ENCODE data around the gene ABCA3.

Gene ABCA3

DNA sequence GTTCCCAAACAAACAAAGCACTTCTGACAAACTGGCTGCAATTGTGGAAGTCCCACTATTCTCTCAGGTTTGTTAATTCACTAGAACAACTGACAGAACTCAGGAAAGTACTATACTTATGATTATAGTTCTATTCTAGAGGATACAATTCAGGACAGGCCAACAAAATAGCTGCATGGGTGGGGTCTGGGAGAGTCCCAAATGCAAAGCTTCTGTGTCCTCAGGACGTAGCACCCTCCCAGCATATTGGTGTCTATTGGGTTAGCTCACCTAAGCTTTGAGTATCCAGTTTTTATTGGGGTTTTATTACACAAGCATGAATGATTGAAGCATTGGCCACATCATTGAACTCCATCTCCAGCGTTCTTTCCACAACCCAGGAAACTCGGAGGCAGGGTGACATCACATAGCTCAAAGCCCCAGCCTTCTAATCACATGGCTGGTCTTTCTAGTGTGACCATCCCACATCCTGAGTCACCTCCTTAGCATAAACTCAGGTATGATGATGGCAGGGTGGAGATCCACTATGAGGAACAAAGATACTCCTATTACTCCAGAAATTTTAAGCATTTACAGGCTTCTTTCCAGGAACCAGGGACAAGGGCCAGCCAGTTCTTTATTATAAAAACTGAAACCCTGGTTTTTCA lies 44.8 kb upstream of the ABCA3 start:
- no peak for DNase-seq (ENCODE audit: extremely low read depth, insufficient read length)
- H3K36me3 ChIP-seq (ENCODE audit: control insufficient read depth, insufficient read depth, low read length): no peaks in the 10 kb centered on the region
- no peak overlapping the region for H3K4me3 ChIP-seq (replicated peaks; ENCODE audit: low read depth, low read length)
- no peak for TF ChIP-seq CTCF (IDR thresholded peaks at IDR 0.05; ENCODE audit: insufficient read depth, low read length, poor library complexity, severe bottlenecking)
- no peaks in the 10 kb centered on the region for H3K27me3 ChIP-seq (replicated peaks; ENCODE audit: control insufficient read depth, insufficient read depth, low read length)

DNA sequence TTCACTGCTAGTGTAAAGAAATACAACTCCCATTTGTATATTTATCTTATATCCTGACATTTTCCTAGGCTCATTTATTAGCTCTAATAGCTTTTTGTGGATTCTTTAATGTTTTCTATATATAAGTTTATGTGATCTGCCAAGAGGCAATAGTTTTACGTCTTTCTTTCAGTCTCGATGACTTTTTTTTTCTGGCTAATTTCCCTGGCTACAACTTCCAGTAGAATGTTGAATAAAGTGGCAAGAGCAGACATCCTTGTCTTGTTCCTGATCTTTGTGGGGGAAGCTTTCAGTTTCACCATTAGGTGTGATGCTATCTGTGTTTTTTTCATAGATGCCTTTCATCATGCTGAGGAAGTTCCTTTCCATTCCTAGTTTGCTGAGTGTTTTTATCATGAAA lies 43.9 kb upstream of the ABCA3 start:
- no peaks in the 10 kb centered on the region for H3K36me3 ChIP-seq (ENCODE audit: control insufficient read depth, insufficient read depth, low read length)
- H3K4me3 ChIP-seq (replicated peaks; ENCODE audit: low read depth, low read length): no peak overlapping the region
- TF ChIP-seq CTCF (IDR thresholded peaks at IDR 0.05; ENCODE audit: insufficient read depth, low read length, poor library complexity, severe bottlenecking): no peak
- no peaks in the 10 kb centered on the region for H3K27me3 ChIP-seq (replicated peaks; ENCODE audit: control insufficient read depth, insufficient read depth, low read length)
- DNase-seq (ENCODE audit: extremely low read depth, insufficient read length): no peak

GRCh38 chr16:2383501-2383900 lies 43.0 kb upstream of the ABCA3 start:
- Histone ChIP-seq H3K27me3 (replicated peaks; ENCODE audit: control insufficient read depth, insufficient read depth, low read length) (no peaks in the 10 kb centered on the region), H3K4me3 (replicated peaks; ENCODE audit: low read depth, low read length) (no peak overlapping the region)
- TF ChIP-seq CTCF (IDR thresholded peaks at IDR 0.05; ENCODE audit: insufficient read depth, low read length, poor library complexity, severe bottlenecking): no peak

GRCh38 chr16:2374644-2375043 lies 34.1 kb upstream of the ABCA3 start:
- no peak overlapping the region for H3K4me3 ChIP-seq (replicated peaks; ENCODE audit: low read depth, low read length)
- TF ChIP-seq CTCF (IDR thresholded peaks at IDR 0.05; ENCODE audit: insufficient read depth, low read length, poor library complexity, severe bottlenecking): no peak
- H3K27me3 ChIP-seq (replicated peaks; ENCODE audit: control insufficient read depth, insufficient read depth, low read length): no peaks in the 10 kb centered on the region
- H3K36me3 ChIP-seq (ENCODE audit: control insufficient read depth, insufficient read depth, low read length): no peaks in the 10 kb centered on the region
- no peak for DNase-seq (ENCODE audit: extremely low read depth, insufficient read length)

More at GRCh38 chr16:2383501-2383900, 43.0 kb upstream of the ABCA3 start:
- no peaks in the 10 kb centered on the region for H3K36me3 ChIP-seq (ENCODE audit: control insufficient read depth, insufficient read depth, low read length)
- no peak for DNase-seq (ENCODE audit: extremely low read depth, insufficient read length)

DNA sequence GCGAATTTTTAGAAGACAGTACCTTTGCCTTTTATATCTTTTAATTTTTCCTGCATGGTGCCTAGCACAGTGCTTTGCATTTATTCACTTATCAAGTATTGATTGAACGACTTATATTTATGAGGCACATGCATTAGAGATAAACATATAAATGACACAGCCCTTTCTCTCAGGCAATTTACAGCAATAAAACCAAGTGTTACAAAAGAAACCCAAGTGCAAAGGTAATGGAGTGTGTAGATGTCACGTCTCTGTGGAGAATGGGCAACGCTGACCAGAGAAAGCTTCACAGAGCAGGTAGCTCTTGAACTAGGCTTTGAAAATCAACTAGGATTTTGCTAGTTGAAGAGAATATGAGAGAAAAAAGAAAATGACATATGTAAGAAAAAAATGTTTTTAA lies 32.6 kb upstream of the ABCA3 start:
- Histone ChIP-seq H3K27me3 (replicated peaks; ENCODE audit: control insufficient read depth, insufficient read depth, low read length) (no peaks in the 10 kb centered on the region), H3K4me3 (replicated peaks; ENCODE audit: low read depth, low read length) (no peak overlapping the region), H3K36me3 (ENCODE audit: control insufficient read depth, insufficient read depth, low read length) (no peaks in the 10 kb centered on the region)
- no peak for TF ChIP-seq CTCF (IDR thresholded peaks at IDR 0.05; ENCODE audit: insufficient read depth, low read length, poor library complexity, severe bottlenecking)
- DNase-seq (ENCODE audit: extremely low read depth, insufficient read length): no peak

- H3K36me3 ChIP-seq (ENCODE audit: control insufficient read depth, insufficient read depth, low read length): no peaks in the 10 kb centered on the region
Measured at GRCh38 chr16:2372684-2373083, 32.2 kb upstream of the ABCA3 start.

More at GRCh38 chr16:2372684-2373083, 32.2 kb upstream of the ABCA3 start:
- no peak for DNase-seq (ENCODE audit: extremely low read depth, insufficient read length)
- H3K27me3 ChIP-seq (replicated peaks; ENCODE audit: control insufficient read depth, insufficient read depth, low read length): no peaks in the 10 kb centered on the region
- no peak for TF ChIP-seq CTCF (IDR thresholded peaks at IDR 0.05; ENCODE audit: insufficient read depth, low read length, poor library complexity, severe bottlenecking)
- no peak overlapping the region for H3K4me3 ChIP-seq (replicated peaks; ENCODE audit: low read depth, low read length)

Data from GM06990 (cell line).